RWPE1 (cell line): ENCODE measurements around the gene DAP.

ENCODE experiments used
- CTCF ChIA-PET: fragments of 350-600 bp; sonication (Branson Sonifier 250); formaldehyde crosslinking; extraction: SDS; loops from one replicate; lab custom pipeline; 2021; lab: Yijun Ruan, JAX
- POLR2A ChIA-PET: fragments of 400-600 bp; formaldehyde crosslinking; extraction: SDS; loops from one replicate; lab custom pipeline; 2020; ENCODE audit warnings: antibody characterized with exemption; ENCODE audit not compliant: low non-redundant PET; lab: Yijun Ruan, JAX
- DNase-seq: peaks from one replicate; pipeline ENCODE4 v3.0.0; 2012; ENCODE audit warnings: low spot score
- H3K27ac ChIP-seq: fragments of 450-650 bp; 2 replicates; pipeline ENCODE4 v1.5.1; 2017
- TF ChIP-seq, protein P1 (sequence below): fragments of 450-650 bp; conservative IDR thresholded peaks from 2 replicates; pipeline ENCODE4 v1.5.1; 2017; ENCODE audit warnings: low read depth, mild to moderate bottlenecking

The DAP gene

DNA sequence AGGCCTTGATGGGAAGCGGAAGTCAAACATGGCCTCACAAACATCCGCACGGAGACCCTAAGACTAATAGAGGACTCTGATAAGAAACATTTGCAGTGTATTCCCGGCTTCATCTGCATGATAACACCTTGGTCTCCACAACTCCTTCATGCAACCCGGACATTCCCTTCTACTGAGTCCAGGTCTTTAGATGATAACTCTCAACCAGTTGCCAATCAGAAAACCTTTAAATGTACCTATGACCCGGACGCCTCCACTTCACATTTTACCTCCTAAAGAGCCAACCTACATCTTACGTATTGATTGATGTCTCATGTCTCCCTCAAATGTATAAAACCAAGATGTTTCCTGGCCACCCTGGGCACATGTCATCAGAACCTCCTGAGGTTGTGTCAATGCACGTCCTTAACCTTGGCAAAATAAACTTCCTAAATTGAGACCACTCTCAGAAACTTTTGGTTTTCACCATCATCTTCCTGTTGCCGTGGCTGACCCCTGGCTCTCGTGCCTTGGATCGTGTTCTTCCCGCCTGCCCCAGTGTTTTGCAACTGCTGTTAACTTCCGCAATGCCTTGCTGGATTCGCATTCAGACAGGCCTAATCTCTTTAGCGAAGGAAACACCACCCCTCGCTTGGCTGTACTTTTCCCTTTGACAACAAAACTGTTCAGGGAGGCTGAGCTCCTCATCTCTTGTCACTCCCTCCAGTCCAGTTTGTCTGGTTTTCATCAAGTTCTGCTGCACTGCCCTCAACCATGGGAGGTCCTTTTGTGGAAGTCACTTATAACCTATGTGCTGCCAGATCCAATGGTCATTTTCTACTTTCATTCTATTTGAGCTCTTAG lies 1.1 kb upstream of the DAP start:
- TF ChIP-seq, protein P1, sequence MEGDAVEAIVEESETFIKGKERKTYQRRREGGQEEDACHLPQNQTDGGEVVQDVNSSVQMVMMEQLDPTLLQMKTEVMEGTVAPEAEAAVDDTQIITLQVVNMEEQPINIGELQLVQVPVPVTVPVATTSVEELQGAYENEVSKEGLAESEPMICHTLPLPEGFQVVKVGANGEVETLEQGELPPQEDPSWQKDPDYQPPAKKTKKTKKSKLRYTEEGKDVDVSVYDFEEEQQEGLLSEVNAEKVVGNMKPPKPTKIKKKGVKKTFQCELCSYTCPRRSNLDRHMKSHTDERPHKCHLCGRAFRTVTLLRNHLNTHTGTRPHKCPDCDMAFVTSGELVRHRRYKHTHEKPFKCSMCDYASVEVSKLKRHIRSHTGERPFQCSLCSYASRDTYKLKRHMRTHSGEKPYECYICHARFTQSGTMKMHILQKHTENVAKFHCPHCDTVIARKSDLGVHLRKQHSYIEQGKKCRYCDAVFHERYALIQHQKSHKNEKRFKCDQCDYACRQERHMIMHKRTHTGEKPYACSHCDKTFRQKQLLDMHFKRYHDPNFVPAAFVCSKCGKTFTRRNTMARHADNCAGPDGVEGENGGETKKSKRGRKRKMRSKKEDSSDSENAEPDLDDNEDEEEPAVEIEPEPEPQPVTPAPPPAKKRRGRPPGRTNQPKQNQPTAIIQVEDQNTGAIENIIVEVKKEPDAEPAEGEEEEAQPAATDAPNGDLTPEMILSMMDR: no peak
- ChIA-PET CTCF (no interaction called here), POLR2A (no interaction called here)
- DNase-seq: no peak
- H3K27ac ChIP-seq: peak overlapping the region; percentile 89

GRCh38 chr5:10760921-10761184 lies 181 bp downstream of the DAP start:
- POLR2A ChIA-PET: no interaction called here
- TF ChIP-seq, protein P1: no peak
- H3K27ac ChIP-seq: peak overlapping the region; percentile 89
- CTCF ChIA-PET: interaction anchor here (1.3 kb wide), 1 partner anchor 59 kb away, joined by 3 read pairs; no protein-coding TSS in a partner anchor
- no peak for DNase-seq

DNA sequence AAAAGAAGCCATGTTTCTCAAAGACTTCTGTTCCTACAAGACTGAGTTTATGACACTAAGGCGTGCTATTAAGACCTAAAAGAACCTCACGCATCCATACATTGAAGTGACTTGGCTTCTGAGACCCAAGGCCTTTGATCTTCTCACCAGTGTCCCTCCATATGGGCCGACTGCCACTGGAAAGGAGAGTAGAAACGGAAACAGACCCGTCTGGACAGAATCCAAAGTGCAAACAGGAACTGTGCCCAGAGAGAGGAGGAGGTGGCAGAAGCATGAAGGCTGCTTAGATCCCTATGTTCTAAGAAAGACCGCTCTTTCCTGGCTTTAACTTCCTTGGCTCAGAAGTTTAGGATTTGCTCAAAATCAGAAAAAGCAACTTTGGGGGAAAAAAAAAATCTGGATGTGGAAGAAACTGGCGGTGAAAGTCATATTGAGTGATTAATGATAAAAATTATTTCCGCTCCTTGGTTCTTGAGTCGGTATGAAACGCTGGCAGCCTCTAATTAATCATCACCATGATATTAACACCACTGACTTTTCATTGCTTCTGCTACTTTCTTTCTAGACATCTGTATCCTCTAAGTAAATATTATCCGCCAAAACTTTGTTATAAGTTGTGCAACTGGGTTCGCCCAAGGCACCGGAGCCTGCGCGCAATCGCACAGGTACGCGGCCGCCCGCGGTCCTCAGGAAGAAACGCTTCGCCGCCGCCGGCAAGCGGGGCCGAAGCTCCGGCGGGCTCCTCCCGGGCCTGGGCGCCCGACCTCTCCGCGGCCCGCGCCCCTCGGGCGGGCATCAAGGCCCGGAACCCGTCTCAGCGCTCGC lies 726 bp downstream of the DAP start:
- CTCF ChIA-PET: interaction anchor here (1.3 kb wide), 1 partner anchor 58 kb away, joined by 3 read pairs; no protein-coding TSS in a partner anchor
- H3K27ac ChIP-seq: peak overlapping the region; percentile 89
- DNase-seq: peak; percentile 46
- TF ChIP-seq, protein P1: no peak
- POLR2A ChIA-PET: no interaction called here

GRCh38 chr5:10759111-10759510 lies 1.9 kb downstream of the DAP start:
- no peak for DNase-seq
- POLR2A ChIA-PET: no interaction called here
- CTCF ChIA-PET: interaction anchor here (0.6 kb wide), 1 partner anchor 523 kb away, joined by 5 read pairs; no protein-coding TSS in a partner anchor
- H3K27ac ChIP-seq: no peak overlapping the region
- TF ChIP-seq, protein P1: no peak

- ChIA-PET POLR2A (no interaction called here), CTCF (interaction anchor here (0.5 kb wide), 1 partner anchor 12 kb away, joined by 8 read pairs; no protein-coding TSS in a partner anchor)
- H3K27ac ChIP-seq: no peak overlapping the region
Observed at GRCh38 chr5:10757922-10758555, 3.0 kb downstream of the DAP start.

More at GRCh38 chr5:10757922-10758555, 3.0 kb downstream of the DAP start:
- no peak for DNase-seq
- TF ChIP-seq, protein P1: no peak
